Measurements from ENCODE around the gene WDFY1. TPM values are rescaled to one million over a fixed set of nuclear protein-coding genes. Genes with fewer than 3 reads are reported as not detected.

Gene WDFY1
- 38.4 TPM for total RNA-seq
- polyA plus RNA-seq (ENCODE audit: insufficient read depth, low read depth, low replicate concordance), result 10.4 TPM
- long read RNA-seq, donor 1, full-length matches to known transcripts, result 4 of 4 reads
- long read RNA-seq, donor 1, partial matches to known transcripts, result 0 of 4 reads
- long read RNA-seq, donor 1, other reads (novel, unspliced or antisense), result 0 of 4 reads
- long read RNA-seq, donor 2, full-length matches to known transcripts, result 12 of 12 reads
- long read RNA-seq, donor 2, partial matches to known transcripts, result 0 of 12 reads
- long read RNA-seq, donor 2, other reads (novel, unspliced or antisense), result 0 of 12 reads
- long read RNA-seq, donor 3, full-length matches to known transcripts, result 12 of 12 reads
- long read RNA-seq, donor 3, partial matches to known transcripts, result 0 of 12 reads
- long read RNA-seq, donor 3, other reads (novel, unspliced or antisense), result 0 of 12 reads
- long read RNA-seq, donor 4, full-length matches to known transcripts, result 12 of 12 reads
- long read RNA-seq, donor 4, partial matches to known transcripts, result 0 of 12 reads
- long read RNA-seq, donor 4, other reads (novel, unspliced or antisense), result 0 of 12 reads
- long read RNA-seq, donor 5, partial matches to known transcripts, result 0 of 1 reads
- long read RNA-seq, donor 5, other reads (novel, unspliced or antisense), result 0 of 1 reads
- long read RNA-seq, donor 6, full-length matches to known transcripts, result 12 of 12 reads
- long read RNA-seq, donor 6, partial matches to known transcripts, result 0 of 12 reads
- long read RNA-seq, donor 6, other reads (novel, unspliced or antisense), result 0 of 12 reads
- long read RNA-seq, donor 7, full-length matches to known transcripts, result 10 of 22 reads
- long read RNA-seq, donor 7, partial matches to known transcripts, result 2 of 22 reads
- long read RNA-seq, donor 7, other reads (novel, unspliced or antisense), result 10 of 22 reads
- long read RNA-seq, donor 8, full-length matches to known transcripts, result 8 of 8 reads
- long read RNA-seq, donor 8, partial matches to known transcripts, result 0 of 8 reads
- long read RNA-seq, donor 8, other reads (novel, unspliced or antisense), result 0 of 8 reads
- long read RNA-seq, donor 9, full-length matches to known transcripts, result 5 of 14 reads
- long read RNA-seq, donor 9, partial matches to known transcripts, result 9 of 14 reads
- long read RNA-seq, donor 9, other reads (novel, unspliced or antisense), result 0 of 14 reads
- long read RNA-seq, donor 10, full-length matches to known transcripts, result 10 of 18 reads
- long read RNA-seq, donor 10, partial matches to known transcripts, result 8 of 18 reads
- long read RNA-seq, donor 10, other reads (novel, unspliced or antisense), result 0 of 18 reads

GRCh38 chr2:223944703-223945531 lies at the start of gene WDFY1:
TSS of gene WDFY1 (minus strand) at chr2:223945335. CDS start at chr2:223945284, 51 bp downstream.
- intact Hi-C loops (cut with DNase I), result no loop called here
- Histone ChIP-seq H3K4me1 (ENCODE audit: control insufficient read depth in 2 of 3, insufficient read depth in 2 of 3, low read depth in 1 of 3, low read length in 3 of 3) (peaks cover 0 to 5% (median 5%) of the 10 kb centered on the region in 3 donors), H3K27me3 (ENCODE audit: control insufficient read depth, insufficient read depth, low read length) (no peaks in the 10 kb centered on the region), H3K4me3 (ENCODE audit: low read length in 3 of 3) (peak within 1 kb of the TSS; percentile 60 to 82 (median 70)), H3K9ac (ENCODE audit: low read length in 3 of 3) (peak within 1 kb of the TSS; percentile 42 to 90 (median 89)), H3K27ac (ENCODE audit: low read depth in 2 of 2, low read length in 2 of 2) (peak within 1 kb of the TSS; percentile 89 to 92), H3K36me3 (ENCODE audit: control insufficient read depth in 2 of 3, insufficient read depth in 3 of 3, low read length in 3 of 3) (no peaks in the 10 kb centered on the region), H3K9me3 (ENCODE audit: control insufficient read depth in 2 of 3, insufficient read depth in 1 of 3, low read length in 3 of 3) (no peaks in the 10 kb centered on the region)
- TF ChIP-seq CTCF (IDR thresholded peaks at IDR 0.05; ENCODE audit: borderline replicate concordance, extremely low read depth, insufficient read depth), result no peak
- peak; percentile 91 to 97 (median 95) for DNase-seq
- no peak for FAIRE-seq

- no peaks in the 10 kb centered on the region for H3K27me3 ChIP-seq (ENCODE audit: control insufficient read depth, insufficient read depth, low read length)
- FAIRE-seq, result peak; percentile 19
- peaks cover 3 to 14% (median 10%) of the 10 kb centered on the region in 3 donors for H3K4me1 ChIP-seq (ENCODE audit: control insufficient read depth in 2 of 3, insufficient read depth in 2 of 3, low read depth in 1 of 3, low read length in 3 of 3)
- no peak for DNase-seq
- H3K27ac ChIP-seq (ENCODE audit: low read depth in 2 of 2, low read length in 2 of 2), result peak overlapping the region in 1 of 2 donors; percentile 36
- no peak for TF ChIP-seq CTCF (IDR thresholded peaks at IDR 0.05; ENCODE audit: borderline replicate concordance, extremely low read depth, insufficient read depth)
- H3K9me3 ChIP-seq (ENCODE audit: control insufficient read depth in 2 of 3, insufficient read depth in 1 of 3, low read length in 3 of 3), result no peaks in the 10 kb centered on the region
- intact Hi-C loops (cut with DNase I), result loop anchor here (5.0 kb wide), 1 partner anchor 293 kb away; no protein-coding TSS in a partner anchor
- no peaks in the 10 kb centered on the region for H3K36me3 ChIP-seq (ENCODE audit: control insufficient read depth in 2 of 3, insufficient read depth in 3 of 3, low read length in 3 of 3)
- H3K9ac ChIP-seq (ENCODE audit: low read length in 3 of 3), result no peak overlapping the region
- no peak overlapping the region for H3K4me3 ChIP-seq (ENCODE audit: low read length in 3 of 3)
Measured at GRCh38 chr2:223994562-223995162, 49.5 kb upstream of the WDFY1 start.
